COLO668 (cell line): ENCODE measurements around the gene MXI1.

Experiments
- DNase-seq: peaks from one replicate; lab custom pipeline; 2025; ENCODE audit not compliant: unreplicated experiment; lab: John Stamatoyannopoulos, UW

MXI1 gene

GRCh38 chr10:110207011-110207804 is at the start of gene MXI1:
TSS of gene MXI1 (plus strand) at chr10:110207605. CDS start at chr10:110207809, 204 bp downstream.
- peak; percentile 60 for DNase-seq

- no peak for DNase-seq
Observed at GRCh38 chr10:110158051-110159005, 49.1 kb upstream of the MXI1 start.

GRCh38 chr10:110160081-110160480 is 47.3 kb upstream of the MXI1 start:
- DNase-seq, result no peak

GRCh38 chr10:110160522-110160921 is 46.9 kb upstream of the MXI1 start:
- DNase-seq, result no peak

GRCh38 chr10:110162741-110163145 is 44.7 kb upstream of the MXI1 start:
- peak; percentile 5 for DNase-seq

GRCh38 chr10:110163192-110163773 is 44.1 kb upstream of the MXI1 start:
- DNase-seq, result no peak

GRCh38 chr10:110163841-110164240 is 43.6 kb upstream of the MXI1 start:
- no peak for DNase-seq

GRCh38 chr10:110165239-110165638 is 42.2 kb upstream of the MXI1 start:
- DNase-seq, result no peak

GRCh38 chr10:110167149-110167548 is 40.3 kb upstream of the MXI1 start:
- DNase-seq, result no peak

- DNase-seq, result no peak
Observed at GRCh38 chr10:110168601-110169481, 38.6 kb upstream of the MXI1 start.

- DNase-seq, result no peak
Observed at GRCh38 chr10:110169586-110169985, 37.8 kb upstream of the MXI1 start.

- DNase-seq, result no peak
Observed at GRCh38 chr10:110170142-110170971, 37.0 kb upstream of the MXI1 start.

- no peak for DNase-seq
Observed at GRCh38 chr10:110171032-110171431, 36.4 kb upstream of the MXI1 start.

GRCh38 chr10:110172155-110172554 is 35.2 kb upstream of the MXI1 start:
- no peak for DNase-seq

GRCh38 chr10:110174201-110174600 is 33.2 kb upstream of the MXI1 start:
- peak; percentile 3 for DNase-seq

GRCh38 chr10:110174816-110175215 is 32.6 kb upstream of the MXI1 start:
- no peak for DNase-seq

- DNase-seq, result no peak
Observed at GRCh38 chr10:110175406-110175805, 32.0 kb upstream of the MXI1 start.

- DNase-seq, result no peak
Observed at GRCh38 chr10:110176141-110177030, 31.0 kb upstream of the MXI1 start.

GRCh38 chr10:110179220-110179619 is 28.2 kb upstream of the MXI1 start:
- no peak for DNase-seq
